Activated CD8-positive, alpha-beta T cell treated with anti-CD3 and anti-CD28 coated beads, Interleukin-2, amount 10 ng/mL, durations not matched to agents 7 days and 5 days (primary cell): ENCODE data around the gene SNX9. TPM values are rescaled to one million over a fixed set of nuclear protein-coding genes. Genes with fewer than 3 reads are reported as not detected.
"Not testable (repeated sequence)": the region's sequence is repeated elsewhere in the genome, so short reads cannot be mapped to it uniquely, and the experiment has no call there.

Experiments
- ATAC-seq: fragments of 150-1000 bp; cut with Tn5 transposase; one replicate; pipeline ENCODE4 v1.10.0; 2021; ENCODE audit warnings: moderate library complexity
- CTCF ChIA-PET: fragments of 350-600 bp; sonication (Branson Sonifier 250); formaldehyde crosslinking; loops from one replicate; lab custom pipeline; 2021; ENCODE audit warnings: antibody characterized with exemption; lab: Charles Lee
- POLR2A ChIA-PET: fragments of 350-600 bp; sonication (Branson Sonifier 250); formaldehyde crosslinking; loops from one replicate; lab custom pipeline; 2021; ENCODE audit warnings: antibody characterized with exemption; lab: Charles Lee
- DNase-seq: peaks from one replicate; pipeline ENCODE4 v3.0.0-alpha.2; 2020
- H3K27ac Mint-ChIP-seq: one replicate; pipeline ENCODE4 v1.8.0; 2021; ENCODE audit warnings: mild to moderate bottlenecking, mixed read lengths
- H3K27me3 Mint-ChIP-seq: one replicate; pipeline ENCODE4 v1.8.0; 2021; ENCODE audit warnings: low read depth, mixed read lengths
- H3K36me3 Mint-ChIP-seq: one replicate; pipeline ENCODE4 v1.8.0; 2021; ENCODE audit warnings: low read depth, mixed read lengths
- H3K4me1 Mint-ChIP-seq: one replicate; pipeline ENCODE4 v1.8.0; 2021; ENCODE audit warnings: low read depth, mixed read lengths
- H3K4me3 Mint-ChIP-seq: one replicate; pipeline ENCODE4 v1.8.0; 2021; ENCODE audit warnings: mild to moderate bottlenecking, mixed read lengths
- H3K9me3 Mint-ChIP-seq: one replicate; pipeline ENCODE4 v1.8.0; 2022; ENCODE audit warnings: mixed read lengths; ENCODE audit not compliant: insufficient read depth
- total RNA-seq, 2 experiments: library from RNA; stranded (reverse); gene quantifications; one replicate each; pipeline ENCODE4 v1.2.3, GENCODE V29; 2021

The SNX9 gene
- total RNA-seq, 2 experiments from 2014 or later: 9.1 to 9.2 TPM

- POLR2A ChIA-PET, H3K27ac Mint-ChIP-seq, CTCF ChIA-PET, DNase-seq, H3K4me3 Mint-ChIP-seq, ATAC-seq, H3K9me3 Mint-ChIP-seq, H3K27me3 Mint-ChIP-seq: not testable (repeated sequence)
- Mint-ChIP-seq H3K4me1 (peaks cover 13% of the 10 kb centered on the region), H3K36me3 (peaks cover 24% of the 10 kb centered on the region)
Observed at GRCh38 chr6:157940375-157941036, 117.5 kb downstream of the SNX9 start.

GRCh38 chr6:157941101-157941863 is 118.2 kb downstream of the SNX9 start:
- no peak for ATAC-seq
- Mint-ChIP-seq H3K4me1 (peaks cover 11% of the 10 kb centered on the region), H3K27ac (no peak overlapping the region), H3K9me3 (no peaks in the 10 kb centered on the region), H3K36me3 (peaks cover 24% of the 10 kb centered on the region), H3K27me3 (no peaks in the 10 kb centered on the region), H3K4me3 (no peak overlapping the region)
- ChIA-PET POLR2A (no interaction called here), CTCF (no interaction called here)
- DNase-seq: no peak

- CTCF ChIA-PET: no interaction called here
- no peak overlapping the region for H3K4me3 Mint-ChIP-seq
- H3K9me3 Mint-ChIP-seq: no peaks in the 10 kb centered on the region
- peaks cover 22% of the 10 kb centered on the region for H3K36me3 Mint-ChIP-seq
- H3K4me1 Mint-ChIP-seq: peaks cover 10% of the 10 kb centered on the region
- no peaks in the 10 kb centered on the region for H3K27me3 Mint-ChIP-seq
- POLR2A ChIA-PET: no interaction called here
- DNase-seq (no peak), ATAC-seq (no peak)
- no peak overlapping the region for H3K27ac Mint-ChIP-seq
Observed at GRCh38 chr6:157942351-157942750, 119.3 kb downstream of the SNX9 start.

DNA sequence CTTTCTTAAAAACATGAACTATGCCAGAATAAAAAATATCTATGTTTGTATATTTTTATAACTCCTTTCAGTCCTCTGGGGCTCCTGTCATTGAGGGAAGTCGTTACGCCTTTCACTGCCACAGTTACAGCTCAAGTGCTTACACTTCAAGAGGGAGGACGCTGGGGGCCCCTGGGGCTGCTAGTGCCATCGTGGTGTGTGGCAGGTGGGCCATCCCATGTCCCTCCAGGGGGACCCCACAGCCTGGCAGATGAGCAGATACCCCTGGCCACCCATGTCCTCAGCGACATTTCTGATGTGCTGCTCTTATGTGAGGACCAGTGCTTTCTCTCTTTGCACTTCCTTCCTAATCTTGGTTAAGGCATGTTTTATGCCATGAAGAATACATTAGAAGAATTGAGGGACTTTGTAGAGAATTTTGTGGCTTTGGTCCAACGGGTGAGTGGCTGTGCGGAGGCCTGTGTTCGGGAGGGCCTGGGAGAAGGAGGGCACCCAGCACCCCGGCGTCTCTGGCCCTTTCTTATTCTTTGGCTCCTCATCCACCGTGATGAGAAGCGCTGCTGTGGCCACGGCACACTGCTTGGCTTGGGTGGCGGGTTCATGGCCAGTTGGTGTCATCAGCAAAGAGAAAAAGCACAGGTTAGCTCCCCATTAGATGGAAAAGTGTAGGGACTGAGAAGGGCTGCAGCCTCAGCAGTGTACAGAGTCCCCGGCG is 120.4 kb downstream of the SNX9 start:
- peaks cover 21% of the 10 kb centered on the region for H3K36me3 Mint-ChIP-seq
- CTCF ChIA-PET: no interaction called here
- no peaks in the 10 kb centered on the region for H3K27me3 Mint-ChIP-seq
- peaks cover 10% of the 10 kb centered on the region for H3K4me1 Mint-ChIP-seq
- POLR2A ChIA-PET: no interaction called here
- ATAC-seq: no peak
- H3K9me3 Mint-ChIP-seq: no peaks in the 10 kb centered on the region
- H3K27ac Mint-ChIP-seq: no peak overlapping the region
- no peak for DNase-seq
- no peak overlapping the region for H3K4me3 Mint-ChIP-seq

DNA sequence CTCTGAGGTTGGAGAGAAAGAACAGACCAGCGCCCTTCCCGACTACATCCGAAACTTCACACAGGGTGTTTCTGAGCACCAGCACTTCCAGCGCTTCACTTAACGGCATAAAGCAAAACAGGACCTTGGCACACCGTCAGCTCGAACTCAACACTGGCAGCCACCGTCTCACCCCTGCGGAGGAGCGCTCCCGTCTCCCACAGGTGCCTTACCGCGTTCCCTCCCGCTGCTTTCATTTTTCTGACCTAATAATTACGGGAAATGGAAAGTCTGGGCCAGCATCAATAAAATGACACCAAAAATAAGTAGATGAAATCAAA is 120.9 kb downstream of the SNX9 start:
- no peak for ATAC-seq
- POLR2A ChIA-PET: no interaction called here
- CTCF ChIA-PET: no interaction called here
- peaks cover 3% of the 10 kb centered on the region for H3K9me3 Mint-ChIP-seq
- H3K27me3 Mint-ChIP-seq: peaks cover 2% of the 10 kb centered on the region
- DNase-seq: no peak
- H3K27ac Mint-ChIP-seq: no peak overlapping the region
- H3K4me1 Mint-ChIP-seq: peaks cover 10% of the 10 kb centered on the region
- peaks cover 20% of the 10 kb centered on the region for H3K36me3 Mint-ChIP-seq
- no peak overlapping the region for H3K4me3 Mint-ChIP-seq

GRCh38 chr6:157944983-157945931 is 122.2 kb downstream of the SNX9 start:
- no peak overlapping the region for H3K27ac Mint-ChIP-seq
- ChIA-PET POLR2A (no interaction called here), CTCF (interaction anchor here (2.3 to 2.7 kb wide), 2 partner anchors 279 to 631 kb away, joined by 8 to 12 read pairs; no protein-coding TSS in a partner anchor)
- peaks cover 3% of the 10 kb centered on the region for H3K9me3 Mint-ChIP-seq
- ATAC-seq (no peak), DNase-seq (no peak)
- peaks cover 10% of the 10 kb centered on the region for H3K4me1 Mint-ChIP-seq
- H3K27me3 Mint-ChIP-seq: peaks cover 6% of the 10 kb centered on the region
- H3K36me3 Mint-ChIP-seq: peaks cover 13% of the 10 kb centered on the region
- no peak overlapping the region for H3K4me3 Mint-ChIP-seq

DNA sequence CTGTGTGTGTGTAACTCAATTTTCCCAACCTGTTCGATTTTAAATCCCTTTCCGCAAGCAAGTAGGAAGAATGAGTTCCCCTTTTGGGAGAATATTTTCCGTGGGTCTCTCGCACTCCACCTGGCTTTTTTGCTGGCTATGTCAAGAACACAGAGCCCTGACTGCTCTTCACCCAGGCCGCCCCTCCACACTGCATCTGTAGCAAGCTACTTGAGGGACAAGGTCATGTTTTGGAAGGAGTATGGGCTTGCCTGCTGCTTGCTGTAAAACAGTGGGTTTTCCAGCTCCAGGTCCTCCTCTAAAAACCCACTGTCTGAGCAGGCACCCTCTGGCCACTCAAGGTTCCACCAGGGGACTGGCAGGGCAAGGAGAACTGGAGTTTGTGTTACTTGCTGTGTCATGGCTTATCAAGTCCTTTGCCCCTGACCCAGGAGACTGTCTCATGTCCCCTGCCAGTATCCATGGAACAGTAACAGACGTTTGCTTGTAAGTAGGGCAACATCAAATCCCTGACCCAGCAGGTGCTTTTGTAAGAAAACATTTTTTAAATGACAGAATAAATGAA is 123.1 kb downstream of the SNX9 start:
- ATAC-seq (no peak), DNase-seq (no peak)
- Mint-ChIP-seq H3K4me3 (no peak overlapping the region), H3K4me1 (peaks cover 7% of the 10 kb centered on the region), H3K27ac (no peak overlapping the region), H3K27me3 (peaks cover 12% of the 10 kb centered on the region), H3K36me3 (peaks cover 10% of the 10 kb centered on the region), H3K9me3 (peaks cover 3% of the 10 kb centered on the region)
- CTCF ChIA-PET: interaction anchor here (0.7 to 2.7 kb wide), 12 partner anchors 9 to 631 kb away, joined by 3 to 15 read pairs (median 6); no protein-coding TSS in a partner anchor
- POLR2A ChIA-PET: no interaction called here

DNA sequence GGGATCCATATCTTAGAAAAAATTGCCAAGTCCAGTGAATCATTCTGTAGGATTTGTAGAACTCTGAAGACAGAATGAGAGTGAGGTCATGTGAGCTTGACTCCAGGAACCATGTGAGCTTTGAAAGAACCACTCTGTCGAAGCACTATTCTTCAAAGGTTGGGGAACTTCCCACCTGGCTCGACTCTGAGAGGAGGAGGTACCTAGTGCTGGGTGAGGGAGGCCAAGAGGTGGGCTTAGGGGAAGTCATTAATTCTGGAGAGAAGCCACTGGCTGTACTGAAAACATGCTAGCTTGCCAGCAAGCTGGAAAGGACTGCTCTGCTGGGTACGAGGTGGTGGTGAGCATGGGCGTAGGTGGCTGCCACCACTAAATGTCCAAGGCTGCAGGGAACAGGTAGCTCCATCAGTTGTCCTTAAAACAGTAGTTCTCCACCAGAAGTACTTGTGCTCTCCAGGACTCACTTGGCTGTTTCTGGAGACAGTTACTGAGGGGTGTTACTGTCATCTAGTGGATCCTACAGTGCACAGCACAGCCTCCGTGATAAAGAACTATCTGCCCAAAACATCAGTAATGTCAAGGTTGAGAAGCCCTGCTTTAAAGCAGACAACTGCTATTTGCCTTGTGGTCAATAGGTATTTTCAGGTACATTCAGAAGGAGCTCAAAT is 124.0 kb downstream of the SNX9 start:
- Mint-ChIP-seq H3K36me3 (peaks cover 8% of the 10 kb centered on the region), H3K9me3 (peaks cover 3% of the 10 kb centered on the region), H3K4me1 (peaks cover 7% of the 10 kb centered on the region), H3K27ac (no peak overlapping the region), H3K4me3 (no peak overlapping the region), H3K27me3 (peaks cover 12% of the 10 kb centered on the region)
- ATAC-seq (peak; percentile 78), DNase-seq (no peak)
- CTCF ChIA-PET: interaction anchor here (0.6 to 2.7 kb wide), 26 partner anchors 10 to 632 kb away, joined by 3 to 15 read pairs (median 4); partner anchors contain the start of gene TMEM242
- POLR2A ChIA-PET: no interaction called here

DNA sequence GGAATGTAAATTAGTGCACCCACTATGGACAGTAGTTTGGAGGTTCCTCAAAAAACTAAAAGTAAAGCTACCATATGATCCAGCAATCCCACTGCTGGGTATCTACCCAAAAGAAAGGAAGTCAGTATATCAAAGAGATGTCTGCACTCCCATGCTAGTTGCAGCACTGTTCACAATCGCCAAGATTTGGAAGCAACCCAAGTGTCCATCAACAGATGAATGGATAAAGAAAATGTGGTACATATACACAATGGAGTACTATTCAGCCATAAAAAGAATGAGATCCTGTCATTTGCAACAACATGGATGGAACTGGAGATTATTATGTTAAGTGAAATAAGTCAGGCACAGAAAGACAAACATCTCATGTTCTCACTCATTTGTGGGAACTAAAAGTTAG is 127.9 kb downstream of the SNX9 start:
- H3K4me1 Mint-ChIP-seq, H3K4me3 Mint-ChIP-seq, H3K36me3 Mint-ChIP-seq, H3K9me3 Mint-ChIP-seq, POLR2A ChIA-PET, ATAC-seq, H3K27ac Mint-ChIP-seq, DNase-seq: not testable (repeated sequence)
- CTCF ChIA-PET: interaction anchor here (1.2 kb wide), 1 partner anchor 77 kb away, joined by 3 read pairs; no protein-coding TSS in a partner anchor
- H3K27me3 Mint-ChIP-seq: peaks cover 18% of the 10 kb centered on the region

GRCh38 chr6:157951828-157952227 is 128.8 kb downstream of the SNX9 start:
- Mint-ChIP-seq H3K9me3 (peaks cover 3% of the 10 kb centered on the region), H3K27ac (no peak overlapping the region), H3K27me3 (peaks cover 18% of the 10 kb centered on the region), H3K4me1 (no peaks in the 10 kb centered on the region), H3K36me3 (no peaks in the 10 kb centered on the region), H3K4me3 (no peak overlapping the region)
- DNase-seq (no peak), ATAC-seq (no peak)
- CTCF ChIA-PET: interaction anchor here (1.0 to 1.2 kb wide), 3 partner anchors 74 to 120 kb away, joined by 3 to 4 read pairs (median 3); no protein-coding TSS in a partner anchor
- POLR2A ChIA-PET: interaction anchor here (1.2 kb wide), 1 partner anchor 9 kb away, joined by 3 read pairs; no protein-coding TSS in a partner anchor
